HG03045 (cell line): Measurements from ENCODE around the gene ARHGAP15.

Experiments
- ATAC-seq: cut with Tn5 transposase; IDR thresholded peaks from one replicate; pipeline ENCODE4 v1.9.1; 2021; ENCODE audit warnings: mild to moderate bottlenecking, moderate library complexity; ENCODE audit not compliant: unreplicated experiment

ARHGAP15 gene

DNA sequence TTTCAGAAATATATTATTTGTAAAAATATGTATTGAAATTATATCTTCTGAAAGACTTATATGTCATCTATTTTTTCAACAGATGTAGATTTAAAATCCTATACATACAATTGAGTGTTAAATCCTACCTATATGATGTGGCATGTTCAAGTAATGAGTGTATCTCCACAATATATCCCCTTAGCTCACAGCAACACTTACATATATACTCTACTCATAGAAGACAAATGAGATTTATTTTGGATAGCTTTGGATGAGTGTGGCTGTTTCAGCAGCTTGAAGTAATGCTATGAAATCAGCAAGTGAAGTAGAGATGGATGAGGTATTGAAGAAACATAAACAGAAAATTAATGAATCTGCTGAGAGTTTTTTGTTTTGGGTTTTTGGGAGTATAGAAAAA lies 263.1 kb downstream of the ARHGAP15 start:
- no peak for ATAC-seq

DNA sequence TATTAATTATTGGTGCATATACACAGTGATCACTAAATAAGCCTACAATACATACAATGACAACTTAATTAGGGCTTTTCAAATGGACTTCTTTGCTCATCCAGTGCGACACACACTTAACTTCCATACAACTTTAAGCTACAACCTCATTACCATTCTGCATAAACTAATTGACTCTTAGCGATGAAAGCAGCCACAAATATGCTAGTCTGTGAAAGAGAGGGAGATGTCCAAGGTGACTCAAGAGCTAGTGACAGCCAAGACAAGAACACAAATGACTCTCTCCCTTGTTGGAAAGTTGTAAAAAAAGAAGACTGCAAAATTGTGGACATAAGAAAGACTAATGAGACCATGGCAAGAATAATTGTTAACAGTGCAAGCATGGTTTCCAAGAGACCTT lies 264.8 kb downstream of the ARHGAP15 start:
- no peak for ATAC-seq

GRCh38 chr2:143397884-143398614 lies 268.8 kb downstream of the ARHGAP15 start:
- peak; percentile 69 for ATAC-seq

DNA sequence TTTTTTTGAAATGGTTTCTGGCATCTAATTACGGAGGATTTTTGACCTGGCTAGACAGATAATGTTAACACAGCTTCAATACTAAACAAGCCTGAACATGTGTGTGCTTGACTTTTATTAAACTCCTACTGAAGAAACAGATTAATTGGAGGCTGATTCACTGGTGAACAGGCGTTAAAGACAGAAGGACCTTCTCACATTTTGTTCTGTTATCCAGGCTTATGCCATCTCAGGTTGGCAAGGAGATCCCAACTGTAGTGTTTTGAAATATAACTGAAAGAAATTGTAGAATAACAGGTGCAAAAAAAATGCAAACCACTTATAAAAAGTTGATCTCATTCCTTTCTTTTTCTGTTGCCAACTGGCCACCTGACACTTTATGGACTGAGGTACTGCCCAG lies 269.6 kb downstream of the ARHGAP15 start:
- ATAC-seq = no peak

DNA sequence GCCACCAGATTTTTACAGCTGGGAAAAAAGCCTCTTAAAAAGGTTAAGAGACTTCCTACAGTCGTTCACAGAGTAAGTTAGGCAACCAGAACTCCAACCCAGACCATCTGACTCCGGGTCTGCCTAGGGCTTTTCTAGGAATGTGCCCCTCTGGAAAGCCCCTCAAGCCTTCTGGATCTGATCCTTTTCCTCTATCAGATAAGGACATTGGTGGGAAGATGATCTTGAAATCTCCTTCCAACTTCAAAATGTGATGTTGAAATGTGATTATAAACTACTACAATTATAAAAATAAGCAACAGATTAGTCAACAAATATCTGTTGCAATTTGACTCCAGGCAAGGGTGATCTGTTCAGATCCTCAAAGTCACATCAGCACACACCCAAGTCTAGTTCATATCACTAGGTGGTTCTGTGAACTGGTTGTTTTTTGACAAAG lies 270.4 kb downstream of the ARHGAP15 start:
- no peak for ATAC-seq

GRCh38 chr2:143401861-143402260 lies 272.6 kb downstream of the ARHGAP15 start:
- no peak for ATAC-seq

GRCh38 chr2:143402451-143402850 lies 273.2 kb downstream of the ARHGAP15 start:
- no peak for ATAC-seq

- no peak for ATAC-seq
These were observed 281.1 kb downstream of the ARHGAP15 start for GRCh38 chr2:143410082-143410897.

DNA sequence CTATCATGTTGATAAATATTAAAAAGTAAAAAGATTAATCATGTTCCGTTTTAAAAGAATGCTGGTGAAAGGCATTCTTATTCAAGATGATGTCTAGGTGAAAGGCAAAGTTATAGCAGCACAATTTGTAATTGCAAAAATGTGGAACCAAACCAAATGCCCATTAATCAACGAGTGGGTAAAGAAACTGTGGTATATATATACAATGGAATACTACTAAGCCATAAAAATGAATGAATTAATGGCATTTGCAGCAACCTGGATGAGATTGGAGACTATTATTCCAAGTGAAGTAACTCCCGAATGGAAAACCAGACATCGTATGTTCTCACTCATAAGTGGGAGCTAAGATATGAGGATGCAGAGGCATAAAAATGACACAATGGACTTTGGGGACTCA lies 286.4 kb downstream of the ARHGAP15 start:
- ATAC-seq = no peak

DNA sequence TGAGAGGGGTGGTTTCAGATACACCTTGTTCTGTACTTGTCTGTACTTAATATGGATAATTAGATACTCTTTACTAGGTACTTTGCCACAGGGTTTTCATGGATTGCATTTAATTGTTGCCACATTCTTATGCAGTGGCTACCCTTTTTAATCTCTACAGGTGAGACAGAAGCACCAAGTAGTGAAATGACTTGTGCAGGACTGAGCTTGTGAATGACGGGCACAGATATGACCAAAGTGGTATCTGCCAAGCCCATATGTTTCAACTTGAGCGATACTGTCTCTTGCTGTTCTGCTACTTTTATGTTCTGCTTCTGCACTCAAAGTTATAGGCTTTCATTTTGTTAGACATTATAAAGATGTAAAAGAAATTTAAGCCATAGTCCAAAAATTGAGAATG lies 288.2 kb downstream of the ARHGAP15 start:
- no peak for ATAC-seq

GRCh38 chr2:143420313-143420712 lies 291.1 kb downstream of the ARHGAP15 start:
- ATAC-seq = no peak

DNA sequence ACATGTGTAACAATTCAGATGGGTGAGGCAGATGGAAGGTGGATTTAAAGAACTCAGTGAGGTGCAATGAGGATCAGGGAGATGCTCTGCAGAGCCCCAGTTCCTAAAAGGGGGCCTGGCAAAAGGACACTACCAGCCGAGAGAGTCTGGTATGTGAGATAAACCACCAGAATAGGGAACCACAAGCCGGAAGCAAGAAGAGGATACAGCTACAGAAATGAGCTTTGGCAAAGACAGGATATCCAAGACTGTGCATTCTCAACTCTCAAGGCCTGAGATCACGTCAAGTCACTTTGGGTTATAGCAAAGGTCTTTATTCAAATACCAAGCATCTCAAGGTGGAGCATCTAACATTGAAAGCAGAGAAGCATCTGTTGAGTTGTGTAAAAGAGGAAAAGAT lies 293.5 kb downstream of the ARHGAP15 start:
- peak; percentile 73 for ATAC-seq

DNA sequence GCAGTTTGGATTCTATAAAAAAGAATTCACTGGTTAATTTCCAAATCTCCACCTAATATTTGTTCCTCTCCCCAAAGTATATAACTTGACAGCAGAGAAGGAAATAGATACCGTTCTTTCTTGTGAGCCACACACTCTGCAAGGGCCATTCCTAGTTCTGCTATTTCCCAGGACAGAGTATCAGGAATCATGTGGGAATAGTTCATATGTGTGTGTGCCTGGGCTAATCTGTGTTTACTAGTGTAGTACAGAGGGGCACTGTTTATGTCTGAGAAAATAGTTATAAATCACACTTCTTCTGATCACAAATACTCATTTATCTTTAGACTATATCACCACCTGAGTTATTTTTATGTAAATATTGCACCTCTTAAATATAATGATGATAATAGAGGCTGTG lies 296.7 kb downstream of the ARHGAP15 start:
- ATAC-seq = no peak

DNA sequence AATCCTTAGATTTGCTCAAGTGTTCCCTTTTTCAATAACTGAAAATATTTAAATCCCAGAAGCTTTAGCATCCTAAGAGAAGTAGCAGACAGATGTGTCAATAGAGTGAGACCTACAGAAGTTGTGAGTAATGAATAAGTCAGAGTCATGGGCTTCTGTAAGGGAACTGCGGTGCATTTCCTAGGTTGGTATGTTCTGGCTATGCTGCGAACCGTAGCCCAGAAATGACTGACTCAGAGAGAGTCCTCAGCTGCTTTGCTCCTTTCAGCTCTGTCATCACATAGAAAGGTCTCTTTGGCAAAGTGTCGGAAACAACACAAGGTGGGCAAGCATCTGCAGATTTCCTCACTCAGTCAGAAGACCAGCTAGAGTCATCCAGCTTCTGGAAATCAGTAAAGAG lies 297.1 kb downstream of the ARHGAP15 start:
- ATAC-seq = no peak

DNA sequence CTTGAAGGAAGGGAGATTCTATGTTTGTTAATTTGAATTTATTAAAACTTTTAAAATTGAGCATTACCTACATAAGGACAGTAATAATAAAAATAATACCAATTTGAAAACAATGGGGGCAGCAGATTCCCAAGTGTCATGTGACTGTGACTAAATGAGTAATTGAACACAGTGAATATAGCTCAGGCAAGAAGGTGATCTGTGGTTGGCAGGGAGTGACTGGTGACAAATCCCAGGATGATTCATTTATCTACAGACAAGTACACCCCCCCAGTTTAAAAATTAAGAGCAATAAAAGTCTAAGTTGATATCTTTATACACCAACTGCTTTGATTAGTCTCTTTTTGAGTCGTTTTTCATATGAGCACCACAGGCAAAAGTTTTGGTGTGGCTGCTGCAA lies 299.5 kb downstream of the ARHGAP15 start:
- no peak for ATAC-seq

GRCh38 chr2:143429932-143430679 lies 300.9 kb downstream of the ARHGAP15 start:
- ATAC-seq = no peak

DNA sequence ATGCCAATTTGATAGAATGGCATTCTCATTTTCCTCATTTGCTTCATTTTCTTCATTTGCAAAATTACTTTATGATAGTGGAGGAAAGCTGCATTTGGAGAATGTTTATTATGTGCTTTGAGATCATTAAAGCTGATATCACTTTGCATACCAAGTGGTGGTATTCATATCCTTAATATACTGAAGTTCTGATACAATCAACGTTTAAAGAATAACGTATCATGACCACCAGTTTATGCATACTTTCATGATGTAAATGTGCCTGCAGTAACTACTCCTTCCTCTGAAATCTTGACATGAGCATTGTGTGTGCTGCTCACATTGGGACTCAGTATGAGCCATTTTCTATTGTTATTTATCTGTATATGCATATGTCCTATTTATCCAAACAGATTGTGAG lies 302.1 kb downstream of the ARHGAP15 start:
- no peak for ATAC-seq

DNA sequence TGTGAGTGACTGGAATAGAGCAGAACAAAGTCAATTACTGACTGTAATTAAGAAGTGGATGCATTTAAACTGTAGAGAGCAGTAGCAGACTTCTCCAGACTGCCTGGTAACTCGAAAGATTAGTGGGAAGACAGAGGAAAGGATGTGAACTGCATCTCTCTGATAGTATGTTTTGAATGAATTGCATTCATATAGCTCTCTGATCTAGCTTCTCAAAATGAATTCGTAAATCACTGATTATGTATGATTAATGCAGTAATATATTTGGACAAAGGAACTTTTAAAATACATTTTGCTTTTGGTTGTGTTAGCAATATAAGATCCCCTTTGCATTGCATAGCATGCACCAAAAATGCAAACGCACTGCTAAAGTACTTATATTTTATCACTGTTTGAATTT lies 304.0 kb downstream of the ARHGAP15 start:
- no peak for ATAC-seq

- no peak for ATAC-seq
These were observed 304.6 kb downstream of the ARHGAP15 start for GRCh38 chr2:143433840-143434239.

GRCh38 chr2:143434445-143434844 lies 305.2 kb downstream of the ARHGAP15 start:
- no peak for ATAC-seq

DNA sequence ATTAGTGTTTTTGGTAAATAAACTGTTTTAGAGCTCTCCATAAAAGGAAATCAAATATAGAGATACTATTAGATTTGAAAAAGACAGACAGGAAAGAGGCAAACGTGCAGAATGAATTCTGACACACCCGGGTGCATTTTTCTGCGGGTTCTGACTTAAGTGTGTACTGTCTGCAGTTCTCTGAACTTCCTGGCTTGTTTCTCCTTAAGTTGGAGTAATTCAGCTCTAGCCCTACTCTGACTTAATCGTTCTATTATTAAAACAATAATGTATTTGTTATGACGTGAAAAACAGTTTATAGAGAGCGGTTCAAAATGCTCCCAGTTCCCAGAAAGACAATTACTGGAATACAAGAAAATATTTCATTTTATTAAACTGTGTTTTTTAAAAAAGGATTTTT lies 305.9 kb downstream of the ARHGAP15 start:
- ATAC-seq = no peak

DNA sequence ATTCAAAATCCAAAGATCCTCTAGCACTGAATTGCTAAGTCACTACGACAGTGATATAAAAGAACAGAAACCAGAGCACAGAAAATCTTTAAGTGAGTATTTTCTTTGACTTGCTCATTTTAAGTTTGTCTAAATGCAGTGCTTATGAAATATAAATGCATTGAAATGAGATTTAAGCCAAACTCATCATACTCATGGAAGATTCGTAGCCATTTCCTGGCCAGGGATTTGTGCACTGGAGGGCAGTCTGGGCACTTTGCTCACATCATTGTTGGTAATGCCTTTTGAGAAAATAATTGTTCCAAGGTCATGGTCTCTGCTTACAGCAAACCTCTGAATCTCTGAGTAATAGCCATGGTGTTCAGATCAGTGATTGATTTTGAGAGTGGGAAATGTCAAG lies 307.7 kb downstream of the ARHGAP15 start:
- no peak for ATAC-seq
